SHP77 (cell line): ENCODE data around the gene TARP.

Experiments
- DNase-seq, 2 experiments: peaks; one replicate each; lab custom pipeline; 2025; lab: John Stamatoyannopoulos, UW

The TARP gene

DNA sequence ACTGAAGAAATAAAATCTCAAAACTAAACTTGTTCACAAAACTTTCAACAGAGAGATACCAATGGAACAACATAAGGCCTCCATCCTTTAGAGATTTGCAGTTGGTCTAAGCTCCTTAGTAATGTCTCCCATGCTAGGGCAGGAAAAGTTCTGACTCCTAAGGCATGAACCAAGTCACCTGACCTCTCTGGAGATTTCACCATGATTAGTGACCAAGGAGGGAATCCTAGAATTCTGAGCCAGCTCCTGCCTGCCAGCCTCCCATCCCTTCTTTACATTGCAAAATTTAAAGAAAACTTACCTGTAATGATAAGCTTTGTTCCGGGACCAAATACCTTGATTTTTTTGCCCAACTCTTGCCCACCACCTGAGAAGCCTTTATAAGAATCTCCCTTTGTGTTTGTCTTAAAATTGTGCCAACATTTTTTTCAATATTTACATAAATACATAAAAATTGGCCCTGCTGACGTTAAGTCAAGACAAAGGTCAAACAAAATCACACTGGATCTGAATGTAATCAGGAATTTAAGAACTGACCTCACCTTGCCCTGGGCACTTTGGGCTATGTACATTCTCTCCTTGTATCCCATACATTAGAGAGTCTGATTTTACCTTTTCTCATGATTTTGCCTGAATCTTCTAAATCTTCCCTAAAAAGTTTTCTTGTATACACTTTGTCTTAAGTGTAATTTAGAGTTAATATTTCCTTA lies at the start of gene TARP:
TSS of gene TARP (minus strand) at position 351 of the 710 bp plus-strand sequence.
- no peak for DNase-seq

DNA sequence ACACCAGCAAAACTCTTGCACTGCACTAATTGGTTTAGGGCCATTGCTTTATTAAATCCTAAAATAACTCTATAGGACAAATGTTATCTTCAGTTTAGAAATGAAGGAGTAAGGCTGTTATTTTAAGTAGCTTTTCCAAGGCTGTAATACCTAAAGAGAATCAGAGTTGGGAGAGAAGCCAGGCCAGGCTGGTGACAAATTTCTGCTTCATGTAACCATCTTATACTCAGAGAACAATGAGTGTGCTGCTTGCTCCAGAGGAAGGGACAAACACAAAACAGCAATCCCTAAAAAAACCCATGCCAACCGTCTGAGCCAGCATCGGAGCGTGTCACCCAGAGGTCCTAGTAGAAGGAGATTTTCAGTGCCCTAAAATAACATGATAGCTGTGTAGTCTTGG lies 49.7 kb upstream of the TARP start:
- DNase-seq, result no peak

DNA sequence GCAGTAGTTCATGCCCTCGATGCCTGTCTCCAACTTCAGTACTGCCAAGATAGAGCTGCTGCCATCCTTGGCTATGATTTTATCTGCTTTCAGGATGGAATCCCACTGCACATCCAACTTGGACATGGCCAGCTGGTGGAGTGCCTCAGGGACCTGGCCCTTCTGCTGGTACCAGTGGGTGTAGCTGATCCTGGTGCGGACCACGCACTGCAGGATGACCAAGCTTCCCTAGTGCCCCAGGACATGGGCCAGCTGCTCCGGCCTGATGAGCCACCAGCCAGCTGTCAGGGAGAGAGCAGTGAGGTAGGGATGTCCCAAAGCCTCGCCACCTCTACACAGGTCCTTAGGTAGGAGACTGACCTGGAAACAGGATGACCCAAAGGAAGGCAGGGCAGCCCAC lies 49.0 kb upstream of the TARP start:
- no peak for DNase-seq

DNA sequence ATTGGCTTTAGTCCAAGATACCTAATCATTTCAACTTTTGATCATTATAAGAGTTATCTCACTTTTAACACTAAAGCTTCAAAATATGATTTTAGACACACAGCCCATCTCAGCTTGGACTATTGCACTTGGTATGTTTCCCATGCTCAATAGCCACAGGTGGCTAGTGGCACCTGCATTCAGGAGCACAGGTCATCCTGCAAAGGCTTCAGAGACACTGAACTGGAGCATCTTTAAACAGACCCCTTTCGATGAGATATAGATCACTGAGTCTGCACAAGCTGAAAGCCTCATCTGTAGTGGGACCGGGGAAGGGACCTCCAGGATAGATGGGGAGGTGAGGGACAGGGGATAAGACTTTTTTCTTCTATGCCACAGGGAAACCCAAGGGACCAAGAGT lies 48.5 kb upstream of the TARP start:
- DNase-seq, result no peak

DNA sequence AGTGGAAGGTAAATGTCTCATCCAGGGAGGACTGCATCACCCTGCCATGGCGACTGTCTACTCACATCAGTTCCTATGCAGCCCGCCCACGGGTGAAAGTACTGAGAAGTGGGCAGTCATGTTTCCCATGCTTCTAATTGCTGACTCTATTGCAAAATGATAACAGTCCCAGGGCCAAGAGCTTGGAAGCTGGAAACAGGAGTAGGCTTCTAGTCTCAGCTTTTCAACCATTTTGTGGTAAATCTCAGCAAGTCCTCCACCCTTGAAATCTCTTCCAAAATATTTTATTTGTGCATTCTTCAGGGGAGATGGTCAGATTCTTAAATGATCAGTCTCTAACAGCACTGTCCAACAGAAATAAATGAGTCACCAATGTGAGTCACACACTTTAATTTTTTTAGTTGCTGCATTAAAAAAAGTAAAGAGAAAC lies 48.1 kb upstream of the TARP start:
- no peak for DNase-seq

DNA sequence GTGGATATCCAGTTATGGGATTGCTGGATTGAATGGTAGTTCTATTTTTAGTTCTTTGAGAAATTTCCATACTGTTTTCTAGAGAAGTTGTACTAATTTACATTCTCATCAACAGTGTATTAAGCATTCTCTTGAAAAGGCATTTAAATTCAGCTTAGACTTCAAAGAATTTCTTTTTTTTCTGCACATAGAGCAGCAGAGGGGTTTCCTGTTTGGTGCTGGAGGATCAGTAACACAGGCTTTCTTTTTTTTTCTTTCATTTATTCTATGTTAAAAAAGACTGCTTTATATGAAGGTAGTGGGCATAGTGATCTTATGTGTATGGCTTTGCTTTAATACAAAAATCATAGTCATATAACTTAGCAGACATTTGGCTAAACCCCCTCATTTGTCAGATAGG lies 47.6 kb upstream of the TARP start:
- DNase-seq, result no peak

DNA sequence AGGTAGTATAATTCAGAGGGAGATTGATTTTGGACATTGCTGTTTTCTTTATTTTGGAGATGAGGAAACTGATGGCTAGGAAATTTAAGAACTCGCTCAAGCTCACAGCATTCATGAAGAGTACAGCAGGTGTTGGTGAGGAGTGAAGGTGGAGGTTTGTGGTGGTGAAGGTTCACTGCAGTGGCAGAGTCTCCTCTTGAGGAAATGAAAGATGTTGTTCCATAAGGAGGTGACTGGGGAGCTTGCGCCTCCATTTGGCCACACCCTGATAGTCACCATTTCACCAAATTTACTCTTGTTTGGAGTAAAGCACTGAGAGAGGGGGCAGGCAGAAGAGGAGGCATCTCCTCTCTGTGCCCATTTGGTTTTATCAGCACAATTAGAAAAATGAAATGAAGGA lies 46.4 kb upstream of the TARP start:
- no peak for DNase-seq

DNA sequence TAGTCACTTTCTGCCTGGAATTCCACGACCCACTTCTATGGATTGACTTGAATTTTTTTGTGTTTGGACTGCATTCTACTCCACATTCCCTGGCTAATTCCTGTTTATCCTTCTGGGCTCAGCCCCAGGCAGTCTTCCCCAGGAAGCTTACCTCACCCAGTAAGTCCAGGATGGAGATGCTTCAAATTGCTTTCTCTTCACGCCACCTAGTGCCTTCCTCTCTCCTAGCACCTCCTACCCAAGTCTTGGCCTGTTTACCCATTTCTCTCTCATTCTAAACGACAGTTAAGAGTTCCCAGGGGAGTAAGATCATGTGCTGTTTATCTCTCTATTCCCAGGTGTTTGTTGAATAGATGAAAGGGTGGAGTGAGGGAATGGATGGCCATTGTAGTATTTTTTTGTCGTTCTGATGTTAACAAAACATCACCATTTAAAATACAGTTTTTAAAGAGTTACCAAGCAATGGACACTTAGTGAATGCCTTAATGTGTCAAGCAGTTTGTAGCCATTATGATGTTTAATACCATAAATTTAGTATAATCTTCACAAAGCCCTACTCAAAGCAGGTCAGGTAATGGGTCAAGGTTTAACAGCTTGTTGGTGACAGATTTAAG lies 45.5 kb upstream of the TARP start:
- DNase-seq, result peak; percentile 70 to 71

DNA sequence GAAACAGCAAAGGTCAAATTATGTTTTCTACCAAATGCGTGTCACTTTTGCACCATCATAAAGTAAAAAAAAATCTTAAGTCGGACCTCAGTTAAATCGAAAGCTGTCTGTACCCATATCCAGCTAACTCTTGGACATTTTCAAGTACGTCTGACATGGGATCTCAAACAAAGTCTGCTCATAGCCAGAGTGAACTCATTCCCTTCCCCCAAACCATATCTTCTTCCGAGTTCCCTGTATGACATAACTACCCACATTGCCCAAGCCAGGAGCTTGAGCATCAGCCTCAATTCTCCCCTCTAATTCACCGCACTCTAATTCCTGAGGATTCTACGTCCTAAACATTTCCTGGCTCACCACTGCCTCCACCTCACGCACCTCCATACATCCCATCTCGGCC lies 44.8 kb upstream of the TARP start:
- DNase-seq, result no peak

DNA sequence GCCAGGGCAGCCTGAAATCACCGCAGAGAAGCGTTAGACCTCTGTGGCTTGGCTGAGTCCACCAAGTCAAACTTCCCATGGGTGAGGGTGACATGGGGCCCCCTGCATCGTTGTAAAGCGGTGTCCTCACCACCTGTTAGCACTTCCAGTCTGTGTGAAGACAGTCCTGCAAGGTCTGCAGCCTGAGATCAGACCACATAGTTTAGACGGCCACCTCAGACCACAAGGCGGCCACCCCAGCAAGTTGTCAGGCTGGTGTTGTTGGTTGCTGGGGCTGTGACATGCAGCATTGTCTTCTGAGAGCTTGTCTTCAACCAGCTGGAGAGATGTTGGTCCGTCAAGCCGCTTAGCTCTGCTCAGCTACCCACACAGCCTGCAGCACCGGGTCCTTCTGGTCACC lies 44.1 kb upstream of the TARP start:
- no peak for DNase-seq

DNA sequence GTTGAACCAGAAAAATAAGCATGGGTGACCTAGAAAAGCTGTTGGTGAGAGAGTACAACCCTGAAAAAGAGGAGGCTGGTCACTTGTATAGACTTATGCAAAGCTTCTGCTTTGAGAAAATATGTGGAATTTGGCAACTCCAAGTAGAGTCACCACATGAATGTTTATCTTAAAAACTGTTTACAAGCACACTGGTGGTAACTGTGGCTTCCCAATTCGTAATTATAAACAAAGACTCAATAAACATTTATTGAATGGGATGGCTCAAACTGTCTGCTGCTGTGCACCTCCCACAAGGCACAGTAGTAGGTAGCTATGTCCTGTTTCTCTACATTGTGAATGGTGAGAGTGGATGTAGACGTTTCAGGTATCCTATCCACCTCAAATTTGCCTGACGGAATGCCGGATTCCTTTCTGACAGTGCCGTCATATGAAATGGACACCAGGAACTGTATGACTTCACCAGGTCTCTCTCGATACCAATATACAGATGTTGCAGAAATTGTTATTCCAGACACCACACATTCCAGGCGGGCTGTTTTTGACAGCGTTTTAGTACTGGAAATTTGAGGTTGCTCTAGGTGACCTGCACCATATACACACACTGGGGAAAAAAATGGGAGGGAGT lies 43.4 kb upstream of the TARP start:
- DNase-seq, result no peak

DNA sequence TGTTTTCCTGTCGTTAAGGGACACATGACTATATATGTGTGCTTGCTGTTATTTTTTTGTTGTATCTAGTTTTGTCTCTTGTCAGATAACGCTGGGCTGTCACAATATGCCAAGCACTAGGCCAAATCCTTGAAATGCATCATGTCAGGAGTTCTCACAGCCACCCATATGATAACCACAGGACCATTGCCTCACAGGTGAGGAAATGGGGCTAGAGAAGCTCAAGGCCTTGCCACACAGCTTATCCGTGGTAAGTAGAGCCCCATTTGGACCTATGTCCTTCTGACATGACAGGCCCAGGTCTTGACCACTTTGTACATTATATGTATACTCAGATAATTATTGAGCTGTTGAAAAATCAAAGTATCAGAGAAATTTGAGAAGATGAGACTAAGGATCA lies 42.0 kb upstream of the TARP start:
- DNase-seq, result no peak

DNA sequence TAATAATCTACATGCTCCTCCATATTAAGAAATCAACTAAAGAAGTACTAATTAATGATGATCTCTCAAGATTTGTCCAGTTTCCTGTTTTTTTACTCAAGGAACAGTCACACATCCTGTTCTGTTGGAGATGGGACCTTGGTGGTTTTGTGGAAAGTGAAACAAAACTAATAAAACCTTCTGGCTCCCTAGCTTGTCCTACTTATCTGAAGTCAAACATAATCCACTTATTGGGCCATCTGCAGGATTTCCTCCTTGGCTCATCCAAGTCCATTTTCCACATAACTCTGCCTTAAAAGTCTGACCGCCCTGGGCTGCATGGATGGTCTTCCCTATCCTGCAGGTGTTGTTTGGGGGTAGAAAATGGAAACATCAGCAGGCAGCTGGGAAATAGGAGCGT lies 39.4 kb upstream of the TARP start:
- DNase-seq, result no peak

DNA sequence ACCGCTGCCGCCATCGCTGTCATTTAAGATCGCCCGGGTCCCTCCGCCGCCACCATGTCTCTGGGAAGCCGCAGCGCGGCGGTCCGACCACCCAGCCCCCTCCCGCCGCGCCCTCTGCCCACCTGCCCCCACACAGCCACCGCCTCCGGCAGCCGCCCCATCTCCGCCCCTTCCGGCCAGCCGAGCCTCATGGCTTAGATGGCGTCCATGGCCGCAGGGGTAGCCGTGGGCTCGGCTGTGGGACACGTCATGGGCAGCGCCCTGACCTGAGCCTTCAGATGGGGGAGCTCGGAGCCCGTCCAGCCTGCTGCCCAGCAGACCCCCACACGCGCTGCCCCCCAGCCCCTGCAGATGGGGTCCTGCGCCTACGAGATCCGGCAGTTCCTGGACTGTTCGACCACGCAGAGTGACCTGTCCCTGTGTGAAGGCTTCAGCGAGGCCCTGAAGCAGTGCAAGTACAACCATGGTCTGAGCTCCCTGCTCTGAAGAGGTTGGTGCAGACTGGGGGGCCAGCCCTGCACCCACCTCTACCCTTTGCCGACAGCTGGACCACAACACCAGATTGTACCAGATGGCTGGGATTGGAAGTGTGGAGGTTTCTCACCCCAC lies 38.0 kb upstream of the TARP start:
- DNase-seq, result peak in 1 of 2 experiments; percentile 34

DNA sequence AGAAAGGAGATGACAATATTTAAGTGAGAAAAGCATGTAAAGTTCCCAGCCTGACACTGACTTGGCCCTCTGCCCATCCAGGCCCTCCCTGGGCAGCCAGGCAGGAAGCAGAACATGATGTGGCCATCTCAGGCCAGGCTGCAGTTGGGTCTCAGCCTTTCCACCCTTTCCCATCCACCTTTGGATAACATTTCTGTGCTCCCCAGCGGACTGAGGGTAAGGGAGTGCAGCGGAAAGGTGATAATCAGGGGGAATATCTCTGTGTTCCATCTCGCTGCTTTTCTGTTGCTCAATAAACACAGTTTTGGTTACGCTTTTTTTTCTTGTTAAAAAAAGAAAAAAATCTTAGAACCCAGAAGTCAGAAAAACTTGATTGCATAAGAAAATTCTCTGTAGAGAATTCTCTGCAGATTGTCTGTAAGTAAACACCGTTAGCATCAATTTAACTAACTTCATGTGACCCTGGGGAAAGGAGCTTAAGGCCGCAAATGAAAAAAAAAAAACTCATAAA lies 37.2 kb upstream of the TARP start:
- DNase-seq, result peak in 1 of 2 experiments; percentile 8

DNA sequence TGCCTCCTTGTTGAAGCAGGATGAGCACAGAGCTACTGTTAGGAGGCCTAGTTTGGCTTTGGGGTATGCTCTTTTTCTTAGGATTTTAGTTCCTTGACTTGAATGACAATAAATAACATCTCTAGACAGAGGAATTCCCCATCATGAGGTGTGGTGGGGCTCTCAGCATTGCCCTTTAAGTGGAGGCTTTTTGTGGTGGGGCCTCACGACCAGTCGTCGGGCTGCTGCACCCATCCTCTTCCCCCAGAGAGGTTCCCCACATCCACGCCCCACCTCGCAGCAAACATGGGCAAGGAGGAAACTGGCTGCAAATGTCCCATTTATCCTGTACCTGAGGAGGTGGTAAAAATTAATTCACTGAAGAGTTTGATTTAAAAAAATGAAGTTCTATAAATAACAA lies 36.1 kb upstream of the TARP start:
- DNase-seq, result no peak

DNA sequence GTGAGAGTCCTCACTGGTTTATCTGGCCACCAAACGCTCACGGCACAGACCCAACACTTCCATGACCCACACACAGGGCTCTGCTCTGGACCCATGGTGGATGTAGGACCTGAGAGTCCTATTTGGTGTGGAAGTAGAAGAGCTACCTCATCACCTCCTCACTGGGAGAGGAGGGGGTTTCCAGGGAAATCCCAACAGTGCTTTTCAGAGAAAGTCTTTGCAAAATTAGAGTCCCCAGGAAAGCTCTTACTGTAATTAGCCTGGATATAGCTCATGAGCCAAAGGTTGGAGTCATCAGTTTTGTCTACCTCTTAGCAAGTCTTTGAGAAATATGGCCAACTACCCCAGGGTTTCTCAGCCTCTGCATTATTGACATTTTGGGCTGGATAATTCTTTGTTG lies 34.7 kb upstream of the TARP start:
- DNase-seq, result no peak

DNA sequence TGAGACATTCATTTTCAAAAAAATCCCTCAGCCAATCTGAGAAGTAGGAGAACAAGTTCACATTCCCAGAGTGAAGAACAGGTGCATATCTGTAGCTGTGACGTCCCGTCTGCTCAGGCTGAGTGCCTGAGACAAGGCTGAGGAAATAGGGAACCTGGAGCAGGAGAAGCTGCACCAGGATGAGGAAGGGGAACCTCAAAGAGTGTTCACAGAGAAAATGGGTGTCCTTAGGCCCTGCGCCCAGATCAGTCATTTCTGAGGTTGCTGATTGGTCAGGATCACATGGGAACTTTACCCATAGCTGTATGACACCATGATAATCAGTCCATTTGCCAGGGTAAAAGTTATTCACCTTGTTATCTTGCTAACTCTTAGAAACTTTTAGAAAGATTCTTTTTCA lies 34.2 kb upstream of the TARP start:
- DNase-seq, result no peak

DNA sequence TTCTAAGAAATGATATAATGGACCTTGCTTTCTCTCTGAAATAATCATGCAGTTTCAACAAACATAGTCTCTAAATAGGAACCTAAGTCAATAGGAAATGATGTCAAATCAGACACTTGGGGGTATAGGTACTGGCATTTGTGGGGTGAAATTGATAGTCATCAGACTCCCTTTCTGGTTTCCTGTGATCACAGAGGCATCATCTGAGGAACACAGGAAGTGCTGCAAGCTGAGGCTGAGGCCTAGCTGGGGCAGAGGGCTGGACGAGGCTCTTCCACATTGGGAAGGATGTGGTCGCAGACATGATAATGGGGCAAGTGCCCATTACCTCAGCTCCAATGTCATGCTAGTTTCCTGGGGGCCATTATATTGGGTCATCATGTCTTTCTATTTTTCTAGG lies 33.5 kb upstream of the TARP start:
- DNase-seq, result no peak

DNA sequence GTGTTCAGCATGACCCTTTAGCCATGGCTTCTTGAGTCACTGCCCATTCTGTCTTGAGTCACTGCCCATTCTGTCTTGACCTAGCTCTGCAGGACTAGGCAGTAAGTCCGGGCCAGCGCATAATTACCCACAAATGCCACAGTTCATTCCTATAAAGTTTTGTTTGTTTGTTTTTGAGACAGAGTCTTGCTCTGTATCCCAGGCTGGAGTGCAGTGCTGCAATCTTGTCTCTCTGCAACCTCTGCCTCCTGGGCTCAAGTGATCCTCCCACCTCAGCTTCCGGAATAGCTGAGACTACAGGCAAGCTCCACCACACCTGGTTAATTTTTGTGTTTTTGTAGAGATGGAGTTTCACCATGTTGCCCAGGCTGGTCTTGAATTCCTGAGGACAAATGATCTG lies 32.7 kb upstream of the TARP start:
- DNase-seq, result no peak

DNA sequence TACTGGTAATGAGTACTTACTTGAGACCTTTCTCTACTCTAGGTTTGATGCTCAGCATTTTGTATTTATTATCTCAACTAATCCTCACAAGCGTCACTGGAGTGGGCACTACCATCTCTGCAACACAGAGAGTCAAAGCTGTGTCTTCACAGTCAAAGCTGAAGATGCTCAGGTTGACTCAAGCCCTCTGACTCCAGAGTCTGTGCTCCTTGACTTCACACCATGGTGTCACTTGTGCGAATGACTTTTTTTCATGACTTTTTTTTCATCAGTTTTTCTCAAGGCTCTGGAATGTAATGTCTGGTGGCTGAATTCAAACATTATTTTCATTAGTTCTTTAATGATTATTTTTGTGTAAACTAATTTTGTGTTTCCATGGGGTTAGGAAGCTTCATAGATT lies 30.4 kb upstream of the TARP start:
- DNase-seq, result no peak

DNA sequence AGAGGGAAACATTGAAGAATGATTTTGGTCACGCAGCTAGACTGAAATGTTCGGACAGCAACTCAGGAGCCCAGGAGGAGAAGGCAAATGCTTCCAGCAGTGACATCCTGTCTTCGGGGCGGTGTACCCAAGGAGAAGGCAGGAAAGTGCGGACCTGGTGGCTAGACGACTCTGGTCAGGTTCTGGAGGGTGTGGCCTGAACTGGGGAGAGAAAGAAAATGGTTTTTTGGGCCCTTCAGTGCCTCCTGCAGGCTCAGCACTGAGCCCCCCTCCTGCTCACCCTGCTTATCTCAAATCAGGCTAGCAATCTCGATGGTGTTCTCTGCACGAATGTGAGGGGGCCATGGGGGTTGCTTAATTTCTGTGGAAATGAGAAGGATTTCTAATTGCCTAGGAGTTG lies 26.7 kb upstream of the TARP start:
- DNase-seq, result no peak
